ENCODE results near the gene GAL.

- TF ChIP-seq ZNF274 (IDR thresholded peaks at IDR 0.05; ENCODE audit: low read depth, low read length): no peak
- no peak for TF ChIP-seq SUZ12 (IDR thresholded peaks at IDR 0.05; ENCODE audit: extremely low read depth, insufficient read depth, insufficient read length)
These were observed 9.1 kb downstream of the GAL start for GRCh38 chr11:68693484-68693882.
